GM04503 (cell line): Measurements from ENCODE around the gene C4orf50.

Source experiments
- DNase-seq: peaks from one replicate; pipeline ENCODE4 v3.0.0-alpha.2; 2012; ENCODE audit warnings: low read depth

Gene C4orf50

DNA sequence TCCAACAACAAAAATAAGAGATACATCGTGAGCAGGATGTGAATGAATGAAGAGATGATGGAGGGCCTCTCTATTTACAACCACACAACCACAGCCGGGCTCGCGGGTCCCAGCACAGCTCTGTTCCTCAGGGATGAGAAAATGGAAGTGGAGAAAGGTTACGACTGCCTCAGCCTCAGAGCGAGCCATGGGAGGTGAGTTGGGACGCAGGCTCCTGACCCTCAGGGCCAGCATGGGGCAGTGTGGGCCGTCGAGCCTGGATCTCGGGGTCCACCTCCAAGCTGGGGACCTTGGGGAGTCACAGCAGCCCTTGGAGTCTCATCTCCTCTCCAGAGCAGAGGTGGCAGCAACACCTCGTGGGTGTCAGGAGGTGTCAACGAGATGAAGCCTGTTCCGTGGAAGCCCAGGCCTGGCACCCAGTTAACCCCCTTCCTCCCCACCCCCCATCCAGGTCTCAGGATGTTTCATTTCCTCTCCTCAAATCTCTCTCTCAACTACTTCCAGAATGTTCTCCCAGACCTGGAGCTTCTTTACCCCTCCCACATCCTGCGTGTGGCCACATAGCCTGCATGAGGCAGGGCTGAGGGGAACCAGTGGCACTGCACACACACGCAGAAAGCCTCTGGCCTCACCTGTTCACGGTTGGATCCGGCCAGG, 25.9 kb downstream of the C4orf50 start:
- no peak for DNase-seq

DNA sequence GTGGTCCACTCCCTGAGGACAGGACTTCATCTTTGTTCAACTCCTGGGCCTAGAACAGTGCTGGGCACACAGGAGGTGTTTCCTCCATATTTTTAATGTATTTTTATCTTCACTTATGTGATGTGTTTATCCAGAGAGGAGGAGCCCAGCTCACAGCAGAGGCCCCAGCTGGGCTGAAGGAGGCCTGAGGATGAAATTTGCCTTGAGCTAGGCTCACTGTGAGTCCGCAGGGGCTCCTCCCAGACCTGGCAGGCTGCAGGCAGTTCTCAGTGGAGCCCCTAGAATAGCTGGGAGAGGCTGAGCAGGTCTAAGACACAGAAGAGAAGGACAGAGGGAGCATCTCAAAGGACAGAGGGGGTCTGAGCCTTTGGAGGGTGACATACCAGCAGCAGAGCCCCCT, 26.8 kb downstream of the C4orf50 start:
- no peak for DNase-seq

DNA sequence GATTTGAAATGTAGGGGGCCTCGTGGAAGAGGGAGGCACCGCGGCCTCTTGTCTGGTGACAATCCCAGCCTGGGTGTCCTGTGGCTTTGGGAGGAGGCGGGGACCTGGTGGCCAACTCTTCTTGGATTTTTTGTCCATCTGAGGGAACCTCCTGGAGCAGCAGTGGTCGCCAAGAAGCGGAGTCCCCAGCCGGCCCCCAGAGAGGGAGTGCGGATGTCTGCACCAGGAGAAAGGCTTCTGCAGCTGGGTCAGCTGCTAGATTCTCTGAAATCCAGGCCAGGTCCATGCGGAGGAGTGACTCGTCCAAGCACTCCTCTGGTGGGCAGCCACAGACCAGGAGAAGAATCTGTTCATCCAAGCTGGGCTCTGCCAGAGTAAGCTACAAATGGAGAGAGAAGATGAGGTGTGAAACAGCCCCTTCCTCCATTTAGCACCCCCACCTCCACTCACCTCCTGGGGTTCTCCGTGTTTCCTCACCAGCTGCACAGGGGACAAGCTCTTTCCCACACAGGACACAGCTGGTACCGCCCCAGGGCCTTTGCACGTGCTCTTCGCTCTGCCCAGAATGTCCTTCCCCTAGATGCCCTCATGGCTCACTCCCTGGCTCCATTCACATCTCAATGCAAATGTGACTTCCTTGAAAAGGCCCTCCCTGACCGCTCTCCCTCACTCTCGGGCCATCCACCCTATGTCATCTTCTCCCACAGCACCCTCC, 27.6 kb downstream of the C4orf50 start:
- DNase-seq: no peak

DNA sequence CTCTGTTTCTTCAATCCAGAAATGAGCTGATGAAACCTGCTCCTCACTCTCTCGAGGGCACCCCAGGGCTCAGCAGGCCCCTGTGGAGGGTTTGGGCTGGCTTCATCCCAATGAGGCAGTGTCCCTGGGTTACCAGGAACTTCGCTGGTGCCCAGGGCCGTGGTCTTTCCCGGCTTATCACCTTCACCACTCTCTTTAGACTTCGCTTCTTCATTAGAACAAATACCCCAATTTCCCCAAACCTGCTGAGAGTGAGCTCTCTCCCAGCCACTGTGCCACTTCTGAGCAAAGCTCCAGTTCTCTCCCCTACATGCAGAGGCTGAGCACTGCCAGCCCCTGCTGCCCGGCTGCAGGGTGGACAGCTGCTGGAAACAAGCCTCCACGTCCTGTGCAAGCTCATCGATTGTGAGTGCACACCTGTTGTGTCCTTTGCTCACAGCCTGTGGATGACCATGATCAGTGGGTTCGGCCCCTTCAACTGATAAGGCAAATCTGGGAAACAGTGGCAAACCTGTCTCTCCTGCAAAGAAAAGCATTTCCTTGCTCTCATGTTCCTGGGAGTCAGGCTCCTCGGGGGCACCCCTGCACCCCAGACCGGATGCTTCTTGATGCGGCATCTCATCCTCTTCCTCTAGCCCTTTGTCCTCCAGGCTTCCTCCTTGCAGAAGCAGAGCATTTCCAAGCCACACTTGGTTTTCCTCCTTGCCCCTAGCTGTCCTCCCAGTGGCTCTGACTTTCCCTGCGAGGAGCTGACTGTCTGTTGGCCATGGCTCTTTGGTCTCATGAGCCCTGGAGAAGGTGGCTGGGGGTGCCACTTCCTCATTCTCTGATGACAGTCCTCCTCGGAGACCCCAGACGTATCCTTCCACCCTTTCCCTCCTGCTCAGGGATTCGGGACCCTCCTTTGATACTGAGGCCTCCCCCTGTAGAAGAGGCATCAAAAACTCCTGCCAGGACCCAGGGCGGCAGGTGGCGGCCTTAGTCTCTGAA, 28.7 kb downstream of the C4orf50 start:
- no peak for DNase-seq

DNA sequence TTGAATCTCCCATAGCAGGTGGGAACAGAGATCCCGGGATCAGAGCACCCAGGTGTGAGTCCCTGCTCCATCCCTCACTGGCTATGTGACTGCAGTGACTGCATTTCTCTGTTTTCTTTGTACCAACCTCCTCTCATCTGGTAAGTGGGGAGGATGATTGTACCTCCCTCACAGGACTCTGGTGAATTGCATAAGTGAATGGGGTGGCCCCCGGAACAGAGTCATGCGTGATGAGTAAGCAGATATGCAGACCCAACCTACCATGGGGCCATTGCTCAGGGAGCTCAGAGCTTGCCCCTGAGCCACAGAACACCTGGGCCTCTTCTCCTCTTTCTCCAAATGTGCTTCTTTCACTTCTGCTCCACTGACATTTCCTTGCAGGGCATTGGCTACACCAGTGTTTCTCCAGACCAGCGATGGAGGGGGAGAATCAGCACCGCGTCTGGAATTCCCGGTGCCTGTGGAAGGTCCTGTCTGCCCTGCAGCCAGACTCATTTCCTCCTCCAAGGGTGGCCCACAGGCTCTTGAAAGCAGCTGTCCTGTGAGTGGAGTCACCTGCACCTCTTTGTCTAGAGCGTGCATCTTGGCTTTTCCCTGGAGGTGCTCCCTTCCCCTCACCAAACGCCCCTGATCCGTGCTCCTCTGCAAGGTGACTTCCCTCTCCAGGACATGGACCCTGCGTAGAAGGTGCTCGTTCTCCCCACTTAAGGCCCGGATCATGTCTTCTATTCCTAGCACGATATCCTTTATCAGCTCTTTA, 30.0 kb downstream of the C4orf50 start:
- no peak for DNase-seq

DNA sequence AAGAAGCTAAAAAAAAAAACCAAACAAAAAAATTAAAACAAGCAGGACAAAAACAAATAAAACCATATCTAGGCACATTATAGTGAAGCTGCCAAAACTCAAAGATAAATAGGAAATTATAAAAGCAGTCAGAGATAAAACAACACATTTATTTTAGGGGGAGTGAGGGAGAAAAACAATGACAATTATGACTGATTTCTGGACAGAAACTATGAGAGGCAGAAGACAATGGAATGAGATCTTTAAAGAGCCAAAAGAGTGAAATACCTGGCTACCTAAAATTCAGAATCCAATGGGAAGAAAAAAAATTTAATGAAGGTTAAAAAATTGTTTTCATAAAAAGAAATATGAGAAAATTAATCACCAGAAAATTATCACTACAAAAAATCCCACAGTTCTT, 33.4 kb downstream of the C4orf50 start:
- DNase-seq: no peak

DNA sequence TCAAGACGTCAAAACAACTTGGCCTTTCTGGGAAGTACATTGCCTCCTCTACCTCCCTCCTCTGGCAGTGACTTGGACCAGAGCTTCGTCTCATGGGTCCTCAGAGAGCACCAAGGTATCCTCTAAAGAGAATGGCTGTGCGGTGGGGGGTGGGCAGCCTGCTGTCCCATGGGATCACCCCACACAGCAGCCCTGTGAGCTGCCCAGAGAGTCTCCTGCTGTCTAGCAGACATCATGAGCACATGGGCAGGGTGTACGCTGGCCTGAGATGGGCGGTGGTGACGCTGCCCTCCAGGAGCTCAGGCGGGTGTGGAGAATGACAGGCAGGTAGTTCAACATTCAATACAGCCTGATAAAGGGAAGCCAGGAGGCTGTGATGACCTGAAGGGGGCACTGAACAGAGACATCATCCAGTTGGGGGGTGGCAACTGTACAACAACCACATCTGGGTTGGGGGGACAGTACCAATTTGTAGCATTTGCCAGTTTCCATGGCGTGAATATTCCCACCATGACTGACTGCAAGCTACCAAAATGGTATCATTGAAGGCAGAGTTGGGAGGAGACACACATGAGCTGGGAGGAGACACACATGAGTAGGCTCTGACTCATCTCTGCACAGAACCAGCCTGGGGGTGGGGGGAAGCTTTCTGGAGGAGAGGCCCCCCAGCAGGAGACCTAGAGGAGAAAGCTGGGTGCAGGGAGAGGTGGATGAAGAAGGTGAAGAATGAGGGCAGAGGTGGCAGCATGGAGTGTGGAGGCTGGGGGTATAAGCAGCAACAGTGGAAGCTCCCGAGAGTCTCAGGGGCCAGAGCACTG, 35.9 kb downstream of the C4orf50 start:
- DNase-seq: no peak

DNA sequence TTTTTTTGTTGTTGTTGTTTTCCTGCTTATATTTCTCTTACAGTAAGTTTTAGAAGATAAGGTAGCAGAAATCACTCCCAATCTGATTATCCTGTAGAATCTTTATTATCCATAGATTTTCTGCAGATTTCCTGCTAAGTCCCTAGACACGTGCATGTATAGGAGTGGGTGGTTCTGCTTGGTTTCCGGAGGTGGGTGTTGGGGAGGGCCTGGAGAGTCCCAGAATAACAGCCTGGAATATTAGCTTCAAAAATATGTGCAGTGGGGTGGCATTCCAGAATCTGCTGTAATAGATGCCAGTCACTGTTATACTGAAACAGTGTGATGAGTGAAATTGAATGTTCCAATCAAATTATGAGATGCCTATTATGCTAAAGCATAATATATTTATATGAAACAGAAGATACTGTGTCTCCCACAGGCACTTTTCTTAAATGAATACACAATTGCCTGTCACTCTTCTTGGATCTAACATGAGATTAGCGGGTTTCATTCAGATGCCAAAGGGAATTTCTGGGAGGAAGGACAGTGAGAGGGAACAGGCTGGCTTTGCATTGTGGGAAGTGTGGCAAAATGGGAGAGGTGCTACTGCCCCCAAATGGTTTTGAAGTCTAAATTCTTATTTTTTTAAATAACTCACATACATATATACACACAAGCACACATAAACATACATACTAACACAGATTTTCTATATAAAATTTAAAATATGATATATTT, 37.6 kb downstream of the C4orf50 start:
- DNase-seq: no peak

DNA sequence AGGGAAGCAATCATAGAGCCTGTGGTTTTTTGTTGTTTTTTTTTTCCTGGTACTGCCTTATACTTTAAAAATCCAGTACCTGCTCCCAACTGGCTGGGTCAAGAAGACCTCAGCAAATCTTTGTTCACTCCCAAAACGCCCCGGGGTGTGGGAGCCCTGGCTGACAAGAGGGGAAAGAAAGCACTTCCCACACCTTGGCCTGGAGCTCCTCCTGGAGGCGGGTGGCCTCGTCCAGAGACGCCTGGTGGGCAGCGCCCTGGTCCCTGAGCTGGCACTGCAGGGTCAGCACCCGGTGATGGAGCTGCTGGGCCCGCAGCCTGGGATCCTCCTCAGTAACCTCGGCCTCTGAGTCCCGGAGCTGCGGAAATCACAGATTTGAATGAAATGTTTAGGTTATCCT, 38.2 kb downstream of the C4orf50 start:
- DNase-seq: no peak

DNA sequence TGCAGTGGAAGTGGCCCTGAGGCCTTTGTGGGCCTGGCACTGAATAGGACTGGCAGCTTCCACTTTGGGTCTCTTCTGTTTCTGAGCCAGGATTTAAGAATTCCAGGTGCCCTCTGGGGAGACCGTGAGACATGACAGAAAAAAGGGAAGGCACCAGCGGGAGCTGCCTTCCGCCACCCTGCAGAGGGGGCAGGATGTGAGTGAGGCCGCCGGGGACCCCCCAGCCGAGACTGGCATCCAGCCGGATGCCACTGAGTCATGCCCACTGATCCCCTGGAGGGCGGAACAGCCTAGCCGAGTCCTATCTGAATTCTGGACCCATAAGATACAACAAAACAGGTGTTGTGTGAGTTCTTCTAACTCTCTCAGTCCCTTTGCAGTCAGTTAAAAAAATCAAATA, 41.3 kb downstream of the C4orf50 start:
- DNase-seq: no peak

DNA sequence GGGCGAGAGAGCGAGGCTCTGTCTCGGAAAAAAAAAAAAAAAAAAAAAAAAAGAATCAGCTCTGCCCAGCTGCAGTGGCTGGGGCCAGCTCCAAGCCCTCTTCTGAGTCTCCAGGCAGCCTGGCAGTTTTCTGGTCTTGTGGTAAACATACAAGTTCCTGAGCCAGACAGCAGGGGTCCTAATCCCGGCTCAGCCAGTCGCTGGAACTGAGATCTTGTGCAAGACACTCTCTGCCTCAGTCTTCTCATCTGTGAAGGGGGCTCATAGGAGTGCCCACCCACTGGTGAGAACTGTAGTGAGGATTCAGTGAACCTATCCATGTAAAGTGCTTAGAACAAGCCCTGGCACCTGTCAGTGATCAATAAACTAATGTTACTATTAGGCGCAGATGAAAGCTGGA, 41.8 kb downstream of the C4orf50 start:
- DNase-seq: no peak

DNA sequence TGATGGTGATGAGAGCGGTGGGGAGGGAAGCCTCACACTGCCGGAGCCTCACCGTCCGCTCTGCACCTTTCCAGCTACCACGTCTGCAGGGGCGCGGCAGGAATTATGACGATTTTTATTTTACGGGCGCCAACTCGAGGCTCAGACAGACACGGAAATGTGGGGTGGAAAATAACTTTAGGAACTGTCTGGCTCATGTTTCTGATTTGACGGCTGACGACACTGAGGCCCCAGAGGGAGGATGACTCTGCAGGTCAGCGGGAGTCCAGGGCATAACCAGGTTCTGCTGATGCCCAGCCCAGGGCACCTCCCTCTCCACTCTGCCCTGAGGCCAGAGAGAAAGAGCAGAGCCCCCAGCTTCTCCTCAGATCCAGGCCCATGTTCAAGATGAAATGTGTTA, 43.9 kb downstream of the C4orf50 start:
- no peak for DNase-seq

DNA sequence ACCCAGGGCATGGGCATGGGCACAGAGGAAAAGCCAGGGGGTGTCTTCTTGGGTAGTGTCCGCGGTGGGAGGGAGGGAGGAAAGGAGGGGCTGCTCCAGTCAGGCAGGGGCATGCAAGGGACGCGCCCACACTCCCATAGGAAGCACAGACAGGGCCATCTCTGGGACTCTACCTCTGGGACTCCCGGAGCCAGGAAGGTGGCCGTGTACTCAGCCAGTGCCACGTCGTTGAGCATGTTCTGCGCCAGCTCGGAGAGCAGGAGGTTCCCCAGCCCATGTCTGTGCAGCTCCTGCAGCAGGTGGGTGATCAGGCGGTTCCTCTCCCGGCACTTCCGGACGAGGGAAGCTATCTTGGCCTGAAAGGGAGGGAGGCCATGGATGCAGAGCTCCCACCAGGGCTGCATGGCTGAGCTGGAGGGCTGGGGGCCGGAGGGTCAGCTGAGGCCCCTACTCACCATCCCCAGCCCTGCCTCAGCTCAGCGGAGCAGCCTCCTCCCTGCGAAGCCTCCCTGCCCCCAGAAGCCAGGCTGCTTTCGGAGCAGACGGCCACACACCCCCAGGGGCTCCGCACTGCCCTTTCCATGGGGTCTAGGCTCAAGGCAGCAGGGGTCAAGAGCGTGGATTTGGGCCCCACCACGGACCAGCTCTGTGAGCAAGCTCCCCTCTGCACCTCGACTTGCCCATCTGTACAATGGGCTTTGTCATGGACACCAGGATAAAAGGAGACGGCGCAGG, 44.6 kb downstream of the C4orf50 start:
- DNase-seq: no peak

DNA sequence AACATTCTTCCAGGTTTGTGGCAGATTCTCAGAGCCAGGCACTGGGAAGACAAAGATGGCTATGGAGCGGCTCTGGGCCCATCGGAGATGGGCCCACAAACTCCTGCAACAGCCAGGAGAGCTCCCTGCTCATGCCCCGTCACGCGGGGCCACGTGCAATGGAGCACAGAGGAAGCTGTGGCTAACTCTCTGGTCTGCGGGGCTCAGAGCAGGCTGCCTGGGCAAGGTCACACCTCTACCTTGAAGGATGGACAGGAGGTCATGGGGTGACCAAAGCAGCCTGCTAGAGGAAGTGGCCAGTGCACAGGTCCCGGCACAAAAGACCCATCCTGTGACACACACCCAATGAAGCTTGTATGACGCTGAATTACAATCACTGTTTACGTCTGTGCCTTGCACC, 45.2 kb downstream of the C4orf50 start:
- no peak for DNase-seq

DNA sequence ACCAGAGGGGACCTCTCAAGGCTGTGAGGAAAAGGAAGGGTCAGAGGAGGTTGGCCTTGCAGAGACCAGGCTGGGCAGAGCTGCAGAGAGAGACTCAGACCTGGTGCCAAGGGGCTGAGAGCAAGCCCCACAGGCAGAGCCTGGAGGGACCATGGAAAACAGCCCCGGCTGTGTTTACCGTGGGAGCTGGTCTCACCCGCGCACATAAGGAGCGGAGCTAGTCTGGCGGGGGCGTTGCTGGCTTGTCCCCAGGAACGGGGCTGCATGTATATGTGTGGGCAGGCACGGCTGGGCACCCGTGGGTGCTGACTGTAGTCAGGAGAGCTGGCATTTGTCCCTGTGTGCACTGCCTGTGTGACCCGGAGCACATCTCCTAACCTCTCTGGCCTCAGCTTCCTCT, 45.7 kb downstream of the C4orf50 start:
- no peak for DNase-seq

DNA sequence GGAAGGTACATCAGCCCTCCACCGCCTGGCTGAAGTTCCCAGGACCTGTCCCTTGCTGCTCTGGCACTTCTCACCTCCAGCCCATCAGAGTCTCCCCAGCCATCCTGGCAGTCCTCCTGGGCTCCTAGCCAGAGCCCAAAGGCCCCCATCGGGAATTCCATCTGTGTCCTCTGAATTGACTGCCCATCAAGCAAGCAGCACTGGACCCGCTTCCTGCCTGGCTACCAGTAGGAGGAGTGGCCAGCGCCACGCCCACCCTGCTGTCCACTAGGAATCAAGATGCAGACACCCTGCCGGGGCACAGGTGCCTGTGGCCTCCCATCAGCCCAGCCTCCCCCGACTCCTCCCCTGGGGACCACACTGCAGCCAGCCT, 47.2 kb downstream of the C4orf50 start:
- DNase-seq: no peak

DNA sequence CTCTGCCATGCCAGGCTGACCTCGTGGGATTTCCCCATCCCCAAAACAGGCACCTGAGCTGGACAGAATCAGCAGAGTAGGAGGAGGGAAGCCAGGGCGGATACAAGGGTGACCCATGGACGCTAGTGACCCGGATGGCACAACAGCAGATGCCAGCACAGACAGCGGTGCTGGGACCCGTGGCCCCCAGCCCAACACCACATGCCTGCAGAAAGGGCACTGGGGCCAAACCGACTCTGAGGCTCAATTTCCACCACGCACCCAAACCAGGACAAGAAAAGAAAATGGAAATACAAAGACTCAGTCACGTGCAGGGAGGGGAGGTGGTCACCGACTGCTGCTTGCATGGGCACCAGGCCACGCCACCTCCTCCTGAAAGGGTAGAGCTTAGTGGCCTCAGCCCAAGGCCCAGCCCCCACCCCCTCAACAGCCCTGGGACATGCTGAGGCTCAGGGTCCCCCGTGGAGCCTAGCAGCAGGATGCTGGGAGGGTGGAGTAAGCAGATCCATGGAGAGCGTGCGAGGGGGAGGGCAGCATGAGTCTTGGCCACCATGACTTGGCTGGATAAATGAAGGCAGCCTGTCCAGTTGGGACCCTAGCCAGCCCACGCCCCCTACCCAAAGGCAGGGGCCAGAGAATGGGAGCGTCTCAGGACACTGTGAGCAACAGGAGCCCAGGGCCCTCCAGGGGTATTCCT, 47.7 kb downstream of the C4orf50 start:
- no peak for DNase-seq

DNA sequence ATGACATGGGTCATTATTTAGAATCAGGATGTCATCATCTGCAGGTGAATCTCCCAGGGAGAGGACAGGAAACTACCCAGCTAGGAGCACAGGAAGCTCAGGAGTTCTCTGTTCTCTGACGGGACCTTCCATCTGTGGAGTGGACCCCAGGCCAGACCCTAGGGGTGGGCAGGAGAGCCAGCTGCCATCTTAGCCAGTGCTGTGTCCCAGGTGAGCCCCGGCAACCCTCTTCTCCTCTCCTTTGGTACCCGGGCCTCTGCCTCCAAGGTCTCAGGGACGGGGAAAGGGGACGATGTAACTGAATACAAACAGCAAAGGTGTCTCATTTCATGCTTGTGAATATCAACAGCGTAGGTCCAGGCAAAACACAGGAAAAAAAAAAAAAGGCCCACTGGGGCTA, 48.5 kb downstream of the C4orf50 start:
- DNase-seq: no peak

DNA sequence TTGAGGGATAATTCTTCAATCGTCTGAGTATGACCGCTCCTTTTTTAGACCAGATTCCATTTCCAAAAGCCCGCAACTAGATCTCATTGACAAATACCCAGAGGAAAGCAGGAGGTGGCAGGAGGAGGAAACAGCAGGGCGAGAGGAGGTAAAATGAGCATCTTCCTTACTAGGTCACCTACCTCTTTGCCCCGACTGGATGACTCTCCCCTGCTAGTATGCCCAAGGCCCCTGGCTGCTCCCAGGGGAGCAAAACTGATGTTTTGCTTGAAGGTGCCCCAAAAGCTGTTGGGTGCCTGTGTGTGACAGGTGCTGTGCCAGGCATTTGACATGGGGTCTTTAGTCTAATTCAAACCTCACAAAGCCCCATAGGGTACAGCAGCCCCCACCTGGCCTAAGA, 48.9 kb downstream of the C4orf50 start:
- no peak for DNase-seq
